ENCODE measurements around the gene TNFRSF1A.

The TNFRSF1A gene

GRCh38 chr12:6279631-6280030 is 62.2 kb downstream of the TNFRSF1A start:
- peak overlapping the region; percentile 99 for H3K27ac ChIP-seq
- no peaks in the 10 kb centered on the region for H3K36me3 ChIP-seq (ENCODE audit: control insufficient read depth, insufficient read depth, low read length)
- H3K79me2 ChIP-seq = no peaks in the 10 kb centered on the region
- no peak for TF ChIP-seq CTCF (IDR thresholded peaks at IDR 0.05)
- no peaks in the 10 kb centered on the region for H3K27me3 ChIP-seq (ENCODE audit: control insufficient read depth, insufficient read depth, low read length)
- peaks cover 42% of the 10 kb centered on the region for H3K4me1 ChIP-seq
- no peak overlapping the region for H3K4me2 ChIP-seq (ENCODE audit: low read length)
- H3K9ac ChIP-seq = no peak overlapping the region
- H3K9me3 ChIP-seq (ENCODE audit: control insufficient read depth, low read length) = no peaks in the 10 kb centered on the region
- H2AFZ ChIP-seq = no peak overlapping the region
- H3K4me3 ChIP-seq (ENCODE audit: low read depth, low read length) = no peak overlapping the region

GRCh38 chr12:6279256-6279628 is 62.6 kb downstream of the TNFRSF1A start:
- Histone ChIP-seq H3K4me3 (ENCODE audit: low read depth, low read length) (peak overlapping the region; percentile 31), H3K79me2 (no peaks in the 10 kb centered on the region), H3K9me3 (ENCODE audit: control insufficient read depth, low read length) (no peaks in the 10 kb centered on the region), H3K27ac (peak overlapping the region; percentile 99), H3K4me1 (peaks cover 46% of the 10 kb centered on the region), H2AFZ (peak overlapping the region; percentile 61), H3K27me3 (ENCODE audit: control insufficient read depth, insufficient read depth, low read length) (no peaks in the 10 kb centered on the region), H3K4me2 (ENCODE audit: low read length) (no peak overlapping the region), H3K36me3 (ENCODE audit: control insufficient read depth, insufficient read depth, low read length) (no peaks in the 10 kb centered on the region), H3K9ac (no peak overlapping the region)
- no peak for TF ChIP-seq CTCF (IDR thresholded peaks at IDR 0.05)
